HS-27A (cell line): ENCODE measurements around the gene ARID4B.
"Not testable (repeated sequence)": the region's sequence is repeated elsewhere in the genome, so short reads cannot be mapped to it uniquely, and the experiment has no call there.

ENCODE experiments used
- DNase-seq: peaks from one replicate; pipeline ENCODE4 v3.0.0-alpha.2; 2012; ENCODE audit warnings: low read depth, missing footprints

The ARID4B gene

DNA sequence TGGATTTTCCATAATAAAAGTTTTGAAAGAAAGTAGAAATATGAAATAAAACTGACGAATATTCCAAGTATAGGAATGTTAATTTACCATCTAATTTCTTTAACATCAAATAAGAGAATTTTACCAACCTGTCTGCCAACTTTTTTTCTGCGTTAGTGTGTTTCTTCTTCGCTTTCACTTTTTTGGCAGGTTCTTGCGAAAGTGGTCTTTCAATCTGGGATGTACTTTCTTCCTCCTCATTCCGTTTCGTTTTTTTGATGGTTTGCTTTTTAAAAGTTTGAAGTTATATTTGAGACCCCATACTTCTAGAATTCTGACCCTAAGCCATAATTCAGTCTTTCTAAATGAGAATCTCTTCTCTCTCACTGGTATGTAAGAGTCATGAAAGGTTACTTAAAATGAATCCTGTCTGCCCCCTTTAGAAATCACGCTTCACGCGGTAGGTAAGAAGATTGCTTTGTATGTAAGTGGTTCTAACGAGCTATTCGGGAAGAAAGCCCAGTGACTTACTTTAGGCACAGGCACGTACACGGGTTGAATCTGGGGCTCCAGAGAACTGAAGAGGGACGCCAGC is 167.5 kb downstream of the ARID4B start:
- DNase-seq, result peak; percentile 23

DNA sequence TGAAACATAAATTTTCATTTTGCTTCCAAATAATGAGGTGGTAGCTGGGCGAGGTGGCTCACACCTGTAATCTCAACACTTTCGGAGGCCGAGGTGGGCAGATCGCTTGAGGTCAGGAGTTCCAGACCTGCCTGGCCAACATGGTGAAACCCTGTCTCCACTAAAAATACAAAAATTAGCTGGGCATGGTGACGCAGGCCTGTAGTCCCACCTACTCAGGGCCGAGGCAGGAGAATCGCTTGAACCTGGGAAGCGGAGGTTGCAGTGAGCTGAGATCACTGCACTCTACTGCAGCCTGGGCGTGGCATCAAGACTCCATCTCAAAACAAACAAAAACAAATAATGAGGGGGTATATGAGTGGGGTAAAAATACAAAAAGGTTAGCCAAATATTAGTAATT is 168.0 kb downstream of the ARID4B start:
- DNase-seq, result not testable (repeated sequence)

DNA sequence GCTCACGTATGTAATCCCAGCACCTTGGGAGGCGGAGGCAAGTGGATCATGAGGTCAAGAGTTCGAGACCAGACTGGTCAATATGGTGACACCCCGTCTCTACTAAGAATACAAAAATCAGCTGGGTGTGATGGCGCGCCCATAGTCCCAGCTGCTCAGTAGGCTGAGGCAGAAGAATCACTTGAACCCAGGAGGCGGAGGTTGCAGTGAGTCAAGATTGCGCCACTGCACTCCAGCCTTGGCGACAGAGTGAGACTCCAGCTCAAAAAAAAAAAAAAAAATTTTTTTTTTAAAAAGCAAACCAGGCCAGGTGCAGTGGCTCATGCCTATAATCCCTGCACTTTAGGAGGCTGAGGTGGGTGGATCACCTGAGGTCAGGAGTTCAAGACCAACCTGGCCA is 168.7 kb downstream of the ARID4B start:
- not testable (repeated sequence) for DNase-seq

DNA sequence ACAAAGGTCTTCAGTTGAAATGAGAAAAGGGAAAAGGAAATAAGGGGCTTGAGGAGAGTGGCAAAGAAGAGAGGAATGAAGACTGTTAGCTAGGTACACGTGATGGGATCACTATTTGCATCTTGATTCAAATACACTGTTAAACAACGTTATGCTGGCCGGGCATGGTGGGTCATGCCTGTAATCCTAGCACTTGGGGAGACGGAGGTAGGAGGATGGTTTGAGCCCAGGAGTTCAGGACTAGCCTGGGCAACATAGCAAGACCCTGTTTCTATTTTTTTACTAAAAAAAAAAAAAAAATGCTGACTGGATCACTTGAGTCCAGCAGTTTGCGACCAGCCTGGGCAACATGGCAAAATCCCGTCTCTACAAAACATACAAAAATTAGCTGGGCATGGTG is 169.3 kb downstream of the ARID4B start:
- DNase-seq, result no peak

DNA sequence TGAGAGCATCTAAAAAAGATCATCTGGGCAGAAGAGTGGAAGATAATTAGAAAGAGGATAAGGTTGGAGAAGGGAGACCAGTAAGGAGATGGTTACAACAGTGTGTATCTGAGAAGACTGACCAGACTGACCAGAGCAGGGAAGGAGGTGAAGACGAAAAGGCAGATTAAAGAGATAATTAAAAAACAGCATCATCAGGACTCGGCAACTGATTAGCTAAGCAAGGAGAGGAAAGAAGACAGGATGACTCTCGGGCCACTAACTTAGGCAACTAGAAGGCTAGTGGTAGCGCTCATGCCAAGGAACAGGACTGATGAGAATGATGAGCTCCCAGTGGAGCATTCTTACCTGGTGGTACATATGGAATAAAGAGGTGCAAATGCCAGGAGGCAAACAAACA is 170.8 kb downstream of the ARID4B start:
- no peak for DNase-seq

DNA sequence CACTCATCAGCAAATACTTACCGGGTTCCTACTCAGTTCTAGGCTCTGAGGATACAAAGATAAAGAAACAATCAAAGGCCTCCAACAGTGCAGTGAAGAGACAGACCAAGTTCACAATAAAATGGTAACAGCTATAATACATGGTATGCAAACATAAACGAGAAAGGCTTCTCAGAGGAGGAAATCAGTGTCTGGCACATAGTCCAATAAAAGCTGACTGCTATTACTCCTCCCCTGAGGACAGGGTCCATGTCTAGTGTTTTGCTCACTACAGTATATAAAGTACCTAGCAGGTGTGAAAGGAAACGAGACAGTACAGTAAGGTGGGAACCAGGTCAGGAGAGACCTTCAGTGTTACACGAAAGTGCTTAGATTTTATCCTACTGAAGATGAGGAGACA is 171.2 kb downstream of the ARID4B start:
- no peak for DNase-seq

DNA sequence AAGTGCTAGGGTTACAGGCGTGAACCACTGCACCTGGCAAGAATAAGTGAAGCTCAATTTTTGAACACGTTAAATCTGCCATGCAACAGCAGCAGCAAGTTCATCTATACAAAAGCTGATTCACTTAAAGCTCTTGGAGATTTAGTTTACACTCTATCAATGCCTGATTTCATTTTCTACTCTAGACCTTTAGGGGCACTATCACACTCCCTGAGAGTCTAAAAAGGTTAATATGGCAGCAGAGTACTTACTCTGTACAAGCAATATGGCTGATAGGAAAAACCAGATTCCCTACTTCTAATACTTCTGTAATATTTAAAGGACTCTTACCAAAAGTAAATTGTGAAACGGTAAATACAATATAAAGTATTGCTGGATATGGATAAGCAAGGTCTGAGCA is 171.7 kb downstream of the ARID4B start:
- no peak for DNase-seq

DNA sequence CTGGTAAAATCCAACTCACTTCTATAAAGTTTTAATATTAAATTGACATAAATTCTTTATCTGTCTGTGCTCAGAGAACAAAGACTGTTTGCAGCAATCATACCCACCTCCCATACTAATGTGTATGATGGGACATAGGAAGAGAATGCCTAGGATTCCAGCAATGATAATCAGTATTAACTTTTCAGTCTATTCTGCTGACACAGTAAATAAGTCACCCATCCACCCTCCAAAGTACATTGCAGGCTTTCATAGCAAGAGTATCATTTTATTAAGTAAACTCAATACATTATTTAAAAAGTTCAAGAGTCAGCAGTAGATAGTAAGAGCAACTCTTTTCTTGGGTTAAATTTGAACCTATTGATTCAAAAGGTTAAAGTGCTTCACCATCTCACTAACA is 175.7 kb downstream of the ARID4B start:
- DNase-seq, result no peak

DNA sequence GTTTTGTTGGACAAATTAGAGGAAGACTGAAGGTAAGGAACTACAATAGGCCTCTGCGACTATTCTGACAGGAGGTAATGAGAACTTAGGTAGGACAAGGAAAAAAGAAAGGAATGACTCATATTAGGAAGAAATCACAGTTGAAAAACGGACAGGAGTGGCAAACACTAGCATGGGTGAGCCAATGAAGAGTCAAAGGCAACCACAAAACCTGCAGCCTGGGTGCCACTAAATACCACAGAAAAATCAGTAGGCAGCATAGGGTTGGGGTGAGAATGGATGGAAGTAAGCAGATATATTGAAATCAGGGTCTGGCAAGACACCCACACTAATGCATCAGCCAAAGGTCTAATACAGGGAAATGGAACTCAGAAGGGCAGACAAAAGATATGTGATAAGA is 176.9 kb downstream of the ARID4B start:
- DNase-seq, result no peak

DNA sequence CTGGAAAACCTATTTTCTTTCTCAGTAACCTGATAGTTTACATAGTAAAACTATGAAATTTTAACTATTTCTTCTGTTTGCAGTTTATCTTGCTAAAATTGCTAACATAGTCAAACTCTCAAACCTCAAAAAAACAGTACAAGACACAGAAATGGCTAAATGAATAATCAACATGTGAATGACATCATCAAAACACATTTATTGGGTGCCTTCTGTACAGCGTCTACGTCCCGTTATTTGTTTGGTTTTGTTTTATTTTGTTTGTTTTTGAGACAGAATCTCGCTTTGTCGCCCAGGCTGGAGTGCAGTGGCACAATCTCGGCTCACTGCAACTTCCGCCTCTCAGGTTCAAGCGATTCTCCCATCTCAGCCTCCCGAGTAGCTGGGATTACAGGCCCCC is 178.2 kb downstream of the ARID4B start:
- no peak for DNase-seq

DNA sequence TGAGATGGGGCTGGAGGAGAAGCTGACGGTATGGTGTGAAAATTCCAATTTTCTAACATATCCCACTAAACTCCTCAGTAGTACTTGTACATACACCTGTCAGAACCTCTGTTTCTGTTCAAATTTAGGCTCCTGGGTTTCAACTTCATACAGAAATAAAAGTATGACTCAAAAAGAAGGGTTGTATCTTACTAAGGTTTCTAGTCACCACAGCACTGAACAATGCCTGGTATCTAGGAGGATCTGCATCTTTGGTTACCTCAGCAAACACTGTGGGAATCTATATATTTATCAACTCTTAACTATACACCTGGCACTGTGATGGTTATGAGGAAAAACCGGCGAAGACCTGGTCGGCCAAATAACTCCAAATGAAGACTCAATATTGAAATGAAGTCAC is 180.7 kb downstream of the ARID4B start:
- no peak for DNase-seq

DNA sequence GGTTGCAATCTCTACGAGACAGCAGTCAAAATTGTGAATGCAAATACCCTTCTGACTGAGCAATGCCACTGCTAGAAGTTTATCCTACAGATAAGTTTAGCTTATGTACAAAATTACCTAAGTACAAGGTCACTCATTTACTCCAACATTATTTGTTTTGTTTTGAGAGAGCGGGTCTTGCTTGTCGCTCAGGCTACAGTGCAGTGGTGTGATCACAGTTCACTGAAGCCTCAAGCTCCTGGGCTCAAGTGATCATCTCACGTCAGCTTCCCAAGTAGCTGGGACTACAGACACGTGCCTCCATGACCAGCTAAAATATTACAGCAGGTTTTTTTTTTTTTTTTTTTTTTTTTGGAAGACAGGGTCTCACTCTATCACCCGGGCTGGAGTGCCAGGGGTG is 182.3 kb downstream of the ARID4B start:
- DNase-seq, result no peak

DNA sequence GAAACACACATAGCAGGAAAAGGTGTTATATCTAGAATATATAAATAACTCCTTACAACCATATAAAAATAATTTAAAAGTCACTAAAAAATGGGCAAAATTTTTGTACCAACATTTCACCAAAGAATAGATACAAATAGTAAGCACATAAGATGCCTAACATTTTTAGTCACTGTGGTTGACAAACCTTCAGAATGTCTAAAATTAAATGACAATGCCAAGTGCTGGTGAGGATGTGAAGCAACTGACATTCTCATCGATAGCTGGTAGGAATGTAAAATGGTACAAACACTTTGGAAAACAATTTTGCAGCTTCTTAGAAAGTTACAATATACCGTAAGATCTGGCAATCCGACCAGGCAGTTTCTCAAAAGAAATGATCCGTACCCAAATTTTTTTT is 185.0 kb downstream of the ARID4B start:
- no peak for DNase-seq

DNA sequence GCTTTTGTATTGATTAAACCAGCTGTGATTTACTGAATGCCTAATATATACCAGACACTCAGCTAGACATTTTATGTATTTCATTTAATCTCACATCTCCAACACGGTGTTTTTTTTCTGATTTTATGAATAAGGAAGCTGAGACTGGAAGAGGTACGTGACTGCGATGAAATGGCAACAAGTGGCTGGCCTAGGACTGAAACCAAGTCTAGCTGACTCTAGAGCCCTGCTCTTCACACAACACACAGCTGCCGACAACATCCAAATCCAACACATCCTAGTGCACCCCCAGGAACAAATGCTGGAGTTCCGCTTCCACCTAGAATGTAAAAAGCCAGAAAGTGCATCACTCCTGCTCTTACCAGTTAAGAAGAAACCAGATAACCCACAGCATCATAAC is 188.7 kb downstream of the ARID4B start:
- DNase-seq, result no peak

DNA sequence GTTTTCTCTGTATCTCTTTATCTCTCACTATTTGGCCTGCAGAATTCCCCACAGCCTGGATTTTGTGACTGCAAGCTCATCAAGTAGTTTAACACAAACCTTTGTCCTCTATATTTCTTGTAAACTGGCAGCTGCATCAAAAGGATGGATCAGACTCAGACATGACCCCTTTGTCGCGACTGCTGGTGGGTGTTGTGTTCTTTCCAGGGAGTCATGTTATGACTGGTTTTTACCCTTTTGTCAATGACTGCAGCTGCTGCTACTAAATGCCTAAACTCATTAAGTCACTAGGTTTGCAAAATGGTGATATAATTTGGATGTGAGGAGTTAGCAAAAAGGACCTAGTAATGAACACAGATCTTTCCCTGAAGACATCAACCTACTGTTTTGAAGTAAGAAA is 189.2 kb downstream of the ARID4B start:
- DNase-seq, result no peak

DNA sequence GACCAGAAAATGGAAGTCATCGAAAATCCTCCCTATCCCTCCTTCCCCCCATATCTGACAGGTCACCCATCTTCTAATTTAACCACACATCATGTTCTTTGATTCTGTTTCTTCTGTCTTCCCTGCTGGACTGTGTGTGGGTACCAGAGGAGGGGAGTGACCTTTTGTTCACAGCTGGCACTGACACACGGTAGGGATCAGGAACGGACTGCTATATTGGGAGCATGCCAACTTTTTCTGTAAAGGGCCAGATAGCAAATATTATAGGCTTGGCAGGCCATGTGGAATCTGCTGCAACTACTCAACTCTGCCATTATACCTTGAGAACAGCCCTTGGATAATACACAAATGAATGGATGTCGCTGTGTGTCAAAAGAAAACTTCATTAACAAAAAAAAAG is 191.9 kb downstream of the ARID4B start:
- no peak for DNase-seq

DNA sequence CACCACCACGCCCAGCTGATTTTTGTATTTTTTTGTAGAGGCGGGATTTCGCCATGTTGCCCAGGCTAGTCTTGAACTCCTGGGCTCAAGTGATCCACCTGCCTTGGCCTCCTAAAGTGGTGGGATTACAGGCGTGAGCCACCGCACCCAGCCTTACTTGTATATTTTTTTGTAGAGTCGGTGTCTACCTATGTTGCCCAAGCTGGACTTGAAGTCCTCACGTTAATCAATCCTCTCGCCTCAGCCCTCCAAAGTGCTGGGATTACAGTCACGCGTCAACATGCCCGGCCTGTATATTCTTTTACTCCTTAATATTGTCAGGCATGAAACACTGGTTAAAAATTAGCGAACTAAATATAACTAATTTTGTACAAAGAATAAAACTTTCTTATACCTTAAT is 193.8 kb downstream of the ARID4B start:
- DNase-seq, result no peak

DNA sequence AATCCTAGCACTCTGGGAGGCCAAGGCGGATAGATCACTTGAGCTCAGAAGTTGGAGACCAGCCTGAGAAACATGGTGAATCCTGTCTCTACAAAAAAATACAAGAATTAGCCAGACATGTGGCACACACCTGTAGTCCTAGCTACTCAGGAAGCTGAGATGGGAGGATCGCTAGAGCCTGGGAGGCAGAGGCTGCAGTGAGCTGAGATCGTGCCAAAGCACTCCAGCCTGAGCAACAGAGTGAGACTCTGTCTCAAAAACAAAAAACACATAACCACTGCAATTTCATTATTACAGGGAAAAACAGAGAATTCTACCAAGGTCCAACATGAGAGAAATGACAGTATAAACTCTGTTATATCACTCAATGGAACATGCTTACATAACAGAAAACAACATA is 194.9 kb downstream of the ARID4B start:
- no peak for DNase-seq

DNA sequence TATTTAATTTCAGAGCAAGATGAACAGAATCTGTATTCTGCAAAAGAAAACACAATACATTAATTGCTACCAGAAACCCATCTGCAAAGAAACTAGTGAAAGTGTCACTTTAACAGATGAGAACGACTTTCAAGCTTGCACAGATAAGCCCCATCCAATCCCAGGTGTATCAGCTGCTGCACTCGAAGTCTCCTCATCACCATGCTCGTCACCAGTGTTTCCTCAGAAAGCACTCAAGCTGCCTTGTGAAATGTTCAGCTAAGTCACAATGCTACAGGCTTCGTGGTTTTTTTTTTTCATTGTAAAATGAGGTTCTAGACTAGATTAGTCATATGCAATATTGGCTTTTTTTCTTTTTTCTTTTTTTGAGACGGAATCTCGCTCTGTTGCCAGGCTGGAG is 196.0 kb downstream of the ARID4B start:
- DNase-seq, result no peak

DNA sequence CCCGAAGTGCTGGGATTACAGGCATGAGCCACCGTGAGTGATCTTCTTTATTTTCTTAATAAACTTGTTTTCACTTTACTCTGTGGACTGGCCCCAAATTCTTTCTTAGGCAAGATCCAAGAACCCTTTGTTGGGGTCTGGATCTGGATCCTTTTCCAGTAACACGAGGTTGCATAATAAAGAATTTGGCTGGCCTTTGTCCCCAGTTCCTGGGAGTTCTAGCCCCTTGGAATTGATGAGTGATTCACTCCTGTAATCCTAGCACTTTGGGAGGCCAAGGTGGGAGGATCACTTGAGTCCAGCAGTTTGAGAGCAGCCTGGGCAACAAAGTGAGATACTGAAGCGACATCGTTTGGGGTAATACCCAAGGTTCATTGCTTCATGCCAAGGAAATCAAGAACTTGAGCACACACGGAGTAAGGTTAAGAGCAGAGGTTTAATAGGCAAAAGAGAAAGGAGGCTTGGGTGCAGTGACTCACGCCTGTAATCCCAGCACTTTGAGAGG is 197.2 kb downstream of the ARID4B start:
- no peak for DNase-seq

DNA sequence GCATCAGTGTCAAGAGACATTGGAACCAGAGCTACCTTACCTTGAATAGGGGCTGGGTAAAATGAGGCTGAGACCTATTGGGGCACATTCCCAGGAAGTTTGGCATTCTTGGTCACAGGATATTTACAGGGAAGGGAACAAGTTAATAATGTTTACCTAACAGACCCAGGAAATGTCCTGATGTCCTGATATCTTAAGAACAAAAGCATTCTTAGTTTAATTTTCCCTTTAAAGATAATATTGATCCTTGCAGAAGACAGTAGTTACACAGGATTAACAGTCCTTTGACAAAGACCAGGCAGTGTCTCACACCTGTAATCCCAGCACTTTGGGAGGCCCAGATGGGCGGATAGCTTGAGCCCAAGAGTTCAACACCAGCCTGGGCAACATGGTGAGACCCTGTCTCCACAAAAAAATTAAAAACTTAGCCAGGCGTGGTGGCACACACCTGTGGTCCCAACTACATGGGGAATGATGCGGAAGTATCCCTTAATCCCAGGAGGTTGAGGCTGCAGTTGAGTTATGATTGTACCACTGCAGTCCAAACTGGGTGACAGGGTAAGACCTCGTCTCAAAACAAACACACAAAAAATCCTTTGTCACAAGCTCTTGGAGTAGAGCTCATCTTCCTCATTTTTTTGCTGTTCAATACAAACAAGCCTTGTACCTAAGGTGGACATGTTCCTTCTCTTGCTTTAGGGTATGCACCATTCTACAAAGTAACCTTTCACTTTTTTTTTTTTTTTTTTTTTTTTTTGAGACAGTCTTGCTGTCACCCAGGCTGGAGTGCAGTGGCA is 198.0 kb downstream of the ARID4B start:
- no peak for DNase-seq

DNA sequence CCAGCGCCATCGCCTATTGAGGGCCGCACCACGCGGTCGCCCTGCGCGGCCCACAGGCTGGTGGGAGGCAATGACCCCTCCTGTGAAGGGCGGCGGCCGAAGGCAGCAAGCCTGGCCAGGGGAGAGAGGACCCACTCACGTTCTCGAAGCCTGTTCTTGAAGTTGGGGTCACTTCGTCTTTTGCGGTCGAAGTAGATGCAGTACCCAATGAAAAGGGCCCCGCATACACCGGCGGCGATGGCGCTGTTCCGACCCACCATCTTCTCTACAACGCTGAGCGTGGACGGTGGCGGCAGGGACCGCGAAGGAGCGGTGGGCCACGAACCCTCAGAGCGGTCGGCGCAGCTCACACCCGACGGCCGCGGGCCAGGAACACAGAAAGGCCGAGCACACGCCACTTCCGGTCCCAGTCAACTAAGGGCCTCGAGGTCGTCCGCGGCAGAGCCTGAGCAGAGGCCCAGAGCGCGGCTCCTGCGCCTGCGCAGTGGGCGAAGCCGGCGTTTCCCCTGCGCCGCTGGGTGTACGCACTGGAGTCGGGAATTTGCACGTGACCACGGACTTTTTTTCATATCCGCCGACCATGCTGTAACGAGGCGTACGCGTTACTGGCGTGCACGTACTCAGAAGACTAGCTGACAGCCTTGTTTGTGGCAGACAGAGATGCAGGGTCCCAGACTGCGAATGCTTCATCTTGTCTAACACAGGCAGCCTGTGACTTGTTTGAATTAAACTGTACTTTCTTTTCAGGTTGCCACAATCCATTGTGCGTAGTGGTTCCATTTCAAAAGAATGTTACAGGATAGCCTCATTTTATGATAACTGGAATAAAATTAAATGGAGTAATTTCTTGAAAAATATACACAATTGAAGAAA is 199.3 kb downstream of the ARID4B start, which contains the start of gene TOMM20:
TSS of gene TOMM20 (minus strand) at position 382 of the 873 bp plus-strand sequence. CDS start at position 260, 122 bp downstream.
- peak; percentile 89 for DNase-seq
